Endodermal cell (in vitro differentiated cells): ENCODE results near the gene TBXAS1. TPM values are rescaled to one million over a fixed set of nuclear protein-coding genes. Genes with fewer than 3 reads are reported as not detected.
A peak's percentile ranks its signal among the peaks of the same experiment; 100 is the strongest.

Experiments used
- DNase-seq: peaks from one replicate; pipeline ENCODE4 v3.0.0-alpha.2; 2017
- H3K27ac ChIP-seq: 2 replicates; pipeline ENCODE4 v1.5.1; 2013; ENCODE audit warnings: mild to moderate bottlenecking, low read depth, low read length, moderate library complexity
- H3K27me3 ChIP-seq: 2 replicates; pipeline ENCODE4 v1.6.1; 2013; ENCODE audit warnings: mild to moderate bottlenecking, low read length, moderate library complexity; ENCODE audit not compliant: insufficient read depth, control insufficient read depth, poor library complexity, severe bottlenecking
- H3K36me3 ChIP-seq: 2 replicates; pipeline ENCODE4 v1.7.0; 2013; ENCODE audit warnings: mild to moderate bottlenecking, low read length, moderate library complexity; ENCODE audit not compliant: control insufficient read depth, insufficient read depth
- H3K4me1 ChIP-seq: one replicate; pipeline ENCODE4 v1.7.0; 2013; ENCODE audit warnings: low read length; ENCODE audit not compliant: control insufficient read depth, insufficient read depth
- H3K4me3 ChIP-seq: 2 replicates; pipeline ENCODE4 v1.5.1; 2013; ENCODE audit warnings: mild to moderate bottlenecking, low read length, moderate library complexity
- H3K9ac ChIP-seq: 2 replicates; pipeline ENCODE4 v1.6.1; 2013; ENCODE audit warnings: mild to moderate bottlenecking, low read length, moderate library complexity; ENCODE audit not compliant: poor library complexity, severe bottlenecking; ENCODE audit errors: extremely low read depth
- H3K9me3 ChIP-seq: 2 replicates; pipeline ENCODE4 v1.6.1; 2013; ENCODE audit warnings: mild to moderate bottlenecking, low read length, moderate library complexity; ENCODE audit not compliant: control insufficient read depth
- H3K27ac Mint-ChIP-seq: 2 replicates; pipeline ENCODE4 v1.8.0; 2020; ENCODE audit warnings: mixed read lengths
- H3K27me3 Mint-ChIP-seq: 2 replicates; pipeline ENCODE4 v1.8.0; 2021; ENCODE audit warnings: mild to moderate bottlenecking, mixed read lengths; ENCODE audit not compliant: insufficient read depth
- H3K36me3 Mint-ChIP-seq: 2 replicates; pipeline ENCODE4 v1.8.0; 2020; ENCODE audit warnings: low read depth, mixed read lengths
- H3K4me1 Mint-ChIP-seq: 2 replicates; pipeline ENCODE4 v1.8.0; 2020; ENCODE audit warnings: mixed read lengths
- H3K4me3 Mint-ChIP-seq: 2 replicates; pipeline ENCODE4 v1.8.0; 2020; ENCODE audit warnings: mild to moderate bottlenecking, moderate library complexity, mixed read lengths
- H3K9me3 Mint-ChIP-seq: 2 replicates; pipeline ENCODE4 v1.8.0; 2020; ENCODE audit warnings: mild to moderate bottlenecking, mixed read lengths
- CTCF ChIP-seq: fragments of 200-600 bp; sonication (generic); conservative IDR thresholded peaks from 2 replicates; pipeline ENCODE4 v1.5.0; 2021; ENCODE audit warnings: antibody characterized with exemption, mild to moderate bottlenecking
- WGBS, 2 experiments: methylation state at CpG; one replicate each; pipeline versions ENCODE4 v1.1.5 to v1.1.7; 2013; ENCODE audit warnings: missing lambda C conversion rate in 2 of 2, mixed read lengths in 1 of 2; ENCODE audit not compliant: insufficient coverage in 1 of 2, insufficient read length in 1 of 2; 5-methylcytosine and 5-hydroxymethylcytosine counted together
- total RNA-seq, 2 donors: library from RNA; stranded (reverse); fragmentation: NEBNext Ultra II Directional in 1 of 2; extraction: Animal tissue kit (Norgen Biotek cat#: 25700) in 1 of 2; gene quantifications; 2 replicates in 1 of 2; 3 replicates in 1 of 2; pipeline ENCODE4 v1.2.1, GENCODE V29; 2021

TBXAS1 gene
- total RNA-seq, 2 donors from 2014 or later, result 7.6 to 13.5 TPM

GRCh38 chr7:139981511-139981895, 152.4 kb downstream of the TBXAS1 start:
- no peaks in the 10 kb centered on the region for H3K27me3 Mint-ChIP-seq
- Histone ChIP-seq H3K4me3 (no peak overlapping the region), H3K9me3 (no peaks in the 10 kb centered on the region), H3K4me1 (peaks cover 1% of the 10 kb centered on the region), H3K36me3 (no peaks in the 10 kb centered on the region), H3K27ac (peak overlapping the region; percentile 61), H3K9ac (no peak overlapping the region), H3K27me3 (no peaks in the 10 kb centered on the region)
- H3K4me1 Mint-ChIP-seq, result peaks cover 21% of the 10 kb centered on the region
- DNase-seq, result no peak
- H3K36me3 Mint-ChIP-seq, result no peaks in the 10 kb centered on the region
- TF ChIP-seq CTCF, result no peak
- H3K27ac Mint-ChIP-seq, result no peak overlapping the region
- no peaks in the 10 kb centered on the region for H3K9me3 Mint-ChIP-seq
- no peak overlapping the region for H3K4me3 Mint-ChIP-seq
- 85 to 100% methylated on average over 2 to 5 of the region's 5 CpGs for WGBS, 2 experiments

- Mint-ChIP-seq H3K27ac (no peak overlapping the region), H3K4me3 (no peak overlapping the region), H3K36me3 (no peaks in the 10 kb centered on the region), H3K9me3 (no peaks in the 10 kb centered on the region), H3K4me1 (peaks cover 13% of the 10 kb centered on the region), H3K27me3 (peaks cover under 1% of the 10 kb centered on the region)
- Histone ChIP-seq H3K36me3 (no peaks in the 10 kb centered on the region), H3K9ac (no peak overlapping the region), H3K27ac (no peak overlapping the region), H3K4me3 (no peak overlapping the region), H3K9me3 (no peaks in the 10 kb centered on the region), H3K4me1 (no peaks in the 10 kb centered on the region), H3K27me3 (no peaks in the 10 kb centered on the region)
- no peak for TF ChIP-seq CTCF
- DNase-seq, result no peak
- 88 to 93% methylated on average over 7 to 9 of the region's 9 CpGs for WGBS, 2 experiments
Observed at GRCh38 chr7:139982927-139983920, 154.2 kb downstream of the TBXAS1 start.

GRCh38 chr7:139984642-139985539, 155.8 kb downstream of the TBXAS1 start:
- Histone ChIP-seq H3K4me1 (peaks cover 1% of the 10 kb centered on the region), H3K36me3 (no peaks in the 10 kb centered on the region), H3K27ac (no peak overlapping the region), H3K4me3 (no peak overlapping the region), H3K9me3 (no peaks in the 10 kb centered on the region), H3K9ac (no peak overlapping the region), H3K27me3 (no peaks in the 10 kb centered on the region)
- Mint-ChIP-seq H3K36me3 (no peaks in the 10 kb centered on the region), H3K9me3 (no peaks in the 10 kb centered on the region), H3K4me1 (peaks cover 18% of the 10 kb centered on the region), H3K27ac (no peak overlapping the region), H3K27me3 (peaks cover 7% of the 10 kb centered on the region), H3K4me3 (no peak overlapping the region)
- 76 to 81% methylated on average over 4 to 8 of the region's 8 CpGs for WGBS, 2 experiments
- no peak for DNase-seq
- peak; percentile 23 for TF ChIP-seq CTCF
